ENCODE results near the gene PTPRB.

DNA sequence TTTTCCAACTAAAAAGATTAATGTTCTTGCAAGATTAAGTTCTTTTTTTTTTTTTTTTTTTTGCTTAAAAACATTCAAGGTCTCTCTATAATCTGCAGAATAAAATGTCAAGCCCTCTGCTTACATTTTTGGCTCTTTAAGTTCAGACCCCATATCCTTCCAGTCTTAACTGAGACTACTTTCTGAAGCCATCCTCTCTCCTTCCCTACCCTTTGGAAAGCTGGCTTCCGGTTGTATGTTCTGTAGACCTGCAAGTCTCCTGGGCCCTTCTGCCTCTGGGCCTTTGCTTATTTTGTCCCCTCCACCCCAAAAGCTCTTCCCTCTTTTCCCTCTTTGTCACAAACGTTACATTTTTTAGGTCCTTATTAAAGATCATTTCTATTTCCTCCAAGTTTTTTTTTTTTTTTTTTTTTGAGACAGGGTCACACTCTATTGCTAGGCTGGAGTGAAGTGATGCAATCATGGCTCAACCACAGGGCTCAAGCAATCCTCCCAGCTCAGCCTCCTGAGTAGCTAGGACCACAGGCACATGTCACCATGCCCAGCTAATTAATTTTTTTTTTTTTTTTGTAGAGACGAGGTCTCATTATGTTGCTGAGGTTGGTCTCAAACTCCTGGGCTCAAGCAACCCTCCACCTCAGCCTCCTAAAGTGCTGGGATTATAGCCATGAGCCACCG lies 46.5 kb downstream of the PTPRB start:
- TF ChIP-seq POLR2A (IDR thresholded peaks at IDR 0.05; ENCODE audit: borderline replicate concordance, extremely low read depth, insufficient read depth, insufficient read length) (no peak), EZH2 (IDR thresholded peaks at IDR 0.05) (no peak), ELF1 (IDR thresholded peaks at IDR 0.05; ENCODE audit: borderline replicate concordance, low read depth) (no peak), RAD21 (IDR thresholded peaks at IDR 0.05; ENCODE audit: low read depth) (no peak), FOSL1 (IDR thresholded peaks at IDR 0.05; ENCODE audit: low read depth) (no peak), EZH2phosphoT487 (IDR thresholded peaks at IDR 0.05; ENCODE audit: borderline replicate concordance) (no peak), SIN3A (IDR thresholded peaks at IDR 0.05; ENCODE audit: low read depth) (no peak)
- TF ChIP-seq, protein P1, sequence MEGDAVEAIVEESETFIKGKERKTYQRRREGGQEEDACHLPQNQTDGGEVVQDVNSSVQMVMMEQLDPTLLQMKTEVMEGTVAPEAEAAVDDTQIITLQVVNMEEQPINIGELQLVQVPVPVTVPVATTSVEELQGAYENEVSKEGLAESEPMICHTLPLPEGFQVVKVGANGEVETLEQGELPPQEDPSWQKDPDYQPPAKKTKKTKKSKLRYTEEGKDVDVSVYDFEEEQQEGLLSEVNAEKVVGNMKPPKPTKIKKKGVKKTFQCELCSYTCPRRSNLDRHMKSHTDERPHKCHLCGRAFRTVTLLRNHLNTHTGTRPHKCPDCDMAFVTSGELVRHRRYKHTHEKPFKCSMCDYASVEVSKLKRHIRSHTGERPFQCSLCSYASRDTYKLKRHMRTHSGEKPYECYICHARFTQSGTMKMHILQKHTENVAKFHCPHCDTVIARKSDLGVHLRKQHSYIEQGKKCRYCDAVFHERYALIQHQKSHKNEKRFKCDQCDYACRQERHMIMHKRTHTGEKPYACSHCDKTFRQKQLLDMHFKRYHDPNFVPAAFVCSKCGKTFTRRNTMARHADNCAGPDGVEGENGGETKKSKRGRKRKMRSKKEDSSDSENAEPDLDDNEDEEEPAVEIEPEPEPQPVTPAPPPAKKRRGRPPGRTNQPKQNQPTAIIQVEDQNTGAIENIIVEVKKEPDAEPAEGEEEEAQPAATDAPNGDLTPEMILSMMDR (IDR thresholded peaks at IDR 0.05 in 2 of 3, conservative IDR thresholded peaks at IDR 0.05 in 1 of 3; ENCODE audit: borderline replicate concordance in 1 of 3, insufficient read depth in 1 of 3, low read depth in 2 of 3, low read length in 2 of 3) = no peak
- TF ChIP-seq, protein P2, sequence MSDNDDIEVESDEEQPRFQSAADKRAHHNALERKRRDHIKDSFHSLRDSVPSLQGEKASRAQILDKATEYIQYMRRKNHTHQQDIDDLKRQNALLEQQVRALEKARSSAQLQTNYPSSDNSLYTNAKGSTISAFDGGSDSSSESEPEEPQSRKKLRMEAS (IDR thresholded peaks at IDR 0.05) = no peak
